DND-41 (cell line): ENCODE results near the gene SGPL1.

Experiments used
- ATAC-seq: fragments of 200-7000 bp; cut with Tn5 transposase; 3 replicates; pipeline ENCODE4 v1.9.1; 2021; ENCODE audit warnings: low read depth; ENCODE audit not compliant: insufficient read depth
- DNase-seq: peaks from one replicate; pipeline ENCODE4 v3.0.0-alpha.2; 2020
- H2AFZ ChIP-seq: 2 replicates; pipeline ENCODE4 v1.6.0; 2012; ENCODE audit warnings: low read depth, low read length
- H3K27ac ChIP-seq: 2 replicates; pipeline ENCODE4 v1.5.1; 2012; ENCODE audit warnings: low read length, inconsistent platforms
- H3K27me3 ChIP-seq: fragments of 200-600 bp; sonication (generic); 2 replicates; pipeline ENCODE4 v1.6.0; 2012; ENCODE audit warnings: low read length, mild to moderate bottlenecking, inconsistent platforms; ENCODE audit not compliant: insufficient read depth, poor library complexity
- H3K36me3 ChIP-seq: 2 replicates; pipeline ENCODE4 v1.5.1; 2012; ENCODE audit warnings: low read length, inconsistent platforms; ENCODE audit not compliant: insufficient read depth
- H3K4me1 ChIP-seq: 2 replicates; pipeline ENCODE4 v1.5.1; 2012; ENCODE audit warnings: mild to moderate bottlenecking, low read length; ENCODE audit not compliant: insufficient read depth
- H3K4me2 ChIP-seq: 2 replicates; pipeline ENCODE4 v1.6.0; 2012; ENCODE audit warnings: mild to moderate bottlenecking, moderate library complexity, low read length, inconsistent platforms; ENCODE audit not compliant: insufficient read depth
- H3K4me3 ChIP-seq, 2 experiments: fragments of 200-600 bp in 1 of 2; shearing (Covaris generic) in 1 of 2; 2 replicates each; pipeline ENCODE4 v1.5.1; 2012 to 2016; ENCODE audit warnings: inconsistent platforms in 2 of 2, low read length in 2 of 2, mild to moderate bottlenecking in 2 of 2, low read depth in 1 of 2, moderate library complexity in 1 of 2
- H3K79me2 ChIP-seq: 2 replicates; pipeline ENCODE4 v1.6.0; 2012; ENCODE audit warnings: low read length, inconsistent platforms; ENCODE audit not compliant: insufficient read depth
- H3K9ac ChIP-seq: 2 replicates; pipeline ENCODE4 v1.6.0; 2012; ENCODE audit warnings: low read depth, mild to moderate bottlenecking, inconsistent platforms, low read length, moderate library complexity
- H3K9me3 ChIP-seq: 2 replicates; pipeline ENCODE4 v1.5.1; 2012; ENCODE audit warnings: low read length, moderate library complexity, mild to moderate bottlenecking, inconsistent platforms; ENCODE audit not compliant: insufficient read depth, severe bottlenecking
- H4K20me1 ChIP-seq: 2 replicates; pipeline ENCODE4 v1.6.0; 2012; ENCODE audit warnings: low read length; ENCODE audit not compliant: insufficient read depth
- EZH2 ChIP-seq: IDR thresholded peaks from 3 replicates; pipeline ENCODE4 v1.6.1; 2012; ENCODE audit warnings: borderline replicate concordance, low read depth, mild to moderate bottlenecking, moderate library complexity, low read length, inconsistent platforms; ENCODE audit not compliant: severe bottlenecking
- TF ChIP-seq, protein P1 (sequence below): IDR thresholded peaks from 2 replicates; pipeline ENCODE4 v1.5.1; 2012; ENCODE audit warnings: borderline replicate concordance, low read length, moderate library complexity, mild to moderate bottlenecking; ENCODE audit not compliant: poor library complexity, severe bottlenecking; ENCODE audit errors: extremely low read depth

SGPL1 gene

DNA sequence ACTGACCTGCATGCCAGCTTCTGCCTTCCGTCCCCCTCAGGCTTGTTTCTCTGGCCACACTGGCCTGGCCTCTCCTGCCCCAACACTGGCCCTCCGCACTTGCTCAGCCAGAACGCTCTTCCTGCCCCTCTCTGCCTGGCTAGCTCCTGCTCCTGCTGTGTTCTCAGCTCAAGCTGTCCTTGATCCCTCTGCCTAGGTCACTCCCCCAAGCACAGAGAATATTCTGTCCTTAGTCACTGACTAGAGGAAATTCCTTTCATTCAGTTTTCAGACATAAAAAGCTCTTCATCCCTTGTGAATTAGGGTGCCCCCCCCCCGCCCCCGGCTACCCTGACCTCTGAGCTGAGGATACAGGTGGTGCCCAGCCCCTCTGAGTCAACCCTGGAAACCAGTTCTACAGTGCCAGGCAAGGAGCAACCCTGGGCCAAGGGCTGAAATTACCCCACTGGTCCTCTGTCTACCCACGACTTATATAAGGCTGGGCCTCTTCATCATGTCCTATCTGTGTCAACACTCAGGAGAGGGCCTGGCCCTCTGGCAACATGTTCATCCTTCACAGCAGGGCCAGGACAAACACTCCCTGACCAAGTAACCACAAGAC lies 6.6 kb upstream of the SGPL1 start:
- no peak overlapping the region for H3K4me3 ChIP-seq
- no peak overlapping the region for H3K4me2 ChIP-seq
- H3K4me1 ChIP-seq: no peaks in the 10 kb centered on the region
- TF ChIP-seq, protein P1, sequence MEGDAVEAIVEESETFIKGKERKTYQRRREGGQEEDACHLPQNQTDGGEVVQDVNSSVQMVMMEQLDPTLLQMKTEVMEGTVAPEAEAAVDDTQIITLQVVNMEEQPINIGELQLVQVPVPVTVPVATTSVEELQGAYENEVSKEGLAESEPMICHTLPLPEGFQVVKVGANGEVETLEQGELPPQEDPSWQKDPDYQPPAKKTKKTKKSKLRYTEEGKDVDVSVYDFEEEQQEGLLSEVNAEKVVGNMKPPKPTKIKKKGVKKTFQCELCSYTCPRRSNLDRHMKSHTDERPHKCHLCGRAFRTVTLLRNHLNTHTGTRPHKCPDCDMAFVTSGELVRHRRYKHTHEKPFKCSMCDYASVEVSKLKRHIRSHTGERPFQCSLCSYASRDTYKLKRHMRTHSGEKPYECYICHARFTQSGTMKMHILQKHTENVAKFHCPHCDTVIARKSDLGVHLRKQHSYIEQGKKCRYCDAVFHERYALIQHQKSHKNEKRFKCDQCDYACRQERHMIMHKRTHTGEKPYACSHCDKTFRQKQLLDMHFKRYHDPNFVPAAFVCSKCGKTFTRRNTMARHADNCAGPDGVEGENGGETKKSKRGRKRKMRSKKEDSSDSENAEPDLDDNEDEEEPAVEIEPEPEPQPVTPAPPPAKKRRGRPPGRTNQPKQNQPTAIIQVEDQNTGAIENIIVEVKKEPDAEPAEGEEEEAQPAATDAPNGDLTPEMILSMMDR: no peak
- TF ChIP-seq EZH2: no peak
- H3K36me3 ChIP-seq: no peaks in the 10 kb centered on the region
- DNase-seq: no peak
- no peak overlapping the region for H3K27ac ChIP-seq
- no peak overlapping the region for H2AFZ ChIP-seq
- H3K9me3 ChIP-seq: no peaks in the 10 kb centered on the region
- no peak for ATAC-seq
- H3K9ac ChIP-seq: no peak overlapping the region
- H3K27me3 ChIP-seq: no peaks in the 10 kb centered on the region
- H4K20me1 ChIP-seq: no peaks in the 10 kb centered on the region
- no peaks in the 10 kb centered on the region for H3K79me2 ChIP-seq

DNA sequence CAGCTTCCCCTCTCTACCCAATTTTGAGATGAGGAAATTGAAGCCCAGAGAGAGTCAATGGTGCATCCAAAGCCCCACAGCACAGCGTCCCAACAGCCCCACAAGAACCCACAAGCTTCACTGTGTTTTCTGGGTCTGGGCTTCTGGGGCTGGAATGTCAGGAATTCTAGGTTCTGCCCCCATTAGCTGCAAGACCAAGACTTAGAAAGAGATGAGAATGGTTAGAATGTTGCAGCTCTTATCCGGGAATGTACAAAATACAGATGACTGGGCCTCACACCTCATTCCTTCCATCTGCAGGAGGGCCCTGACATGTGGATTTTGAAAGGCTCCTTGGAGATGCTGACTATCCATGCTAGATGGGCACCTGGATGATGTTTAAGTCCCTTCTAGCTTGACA lies 6.0 kb upstream of the SGPL1 start:
- Histone ChIP-seq H4K20me1 (no peaks in the 10 kb centered on the region), H3K4me3 (no peak overlapping the region), H3K9ac (no peak overlapping the region), H3K27ac (no peak overlapping the region), H3K36me3 (no peaks in the 10 kb centered on the region), H3K27me3 (no peaks in the 10 kb centered on the region), H3K79me2 (no peaks in the 10 kb centered on the region), H3K9me3 (no peaks in the 10 kb centered on the region), H3K4me1 (peaks cover under 1% of the 10 kb centered on the region), H2AFZ (no peak overlapping the region), H3K4me2 (no peak overlapping the region)
- ATAC-seq (no peak), DNase-seq (no peak)
- TF ChIP-seq EZH2: no peak
- TF ChIP-seq, protein P1: no peak

DNA sequence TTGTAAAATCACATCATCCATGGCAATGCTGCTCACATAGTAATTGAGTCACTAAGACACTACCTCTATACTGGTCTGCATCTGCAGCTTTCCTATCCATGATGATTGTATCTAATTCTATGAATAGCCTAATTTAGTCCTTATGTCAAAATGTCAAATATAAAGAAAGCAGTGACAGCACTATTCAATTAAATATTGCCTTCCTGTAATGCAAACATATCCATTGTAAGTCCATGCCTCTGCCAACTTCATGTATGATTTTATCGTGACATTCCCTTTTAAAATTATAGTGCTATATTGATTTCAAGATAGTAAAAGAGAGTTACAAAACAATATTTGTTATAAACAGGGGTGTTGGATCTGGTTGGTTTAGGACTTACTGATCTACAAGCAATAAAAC lies 4.8 kb upstream of the SGPL1 start:
- DNase-seq: no peak
- no peaks in the 10 kb centered on the region for H3K79me2 ChIP-seq
- no peaks in the 10 kb centered on the region for H3K36me3 ChIP-seq
- no peak for ATAC-seq
- H3K4me2 ChIP-seq: no peak overlapping the region
- TF ChIP-seq, protein P1: no peak
- no peak for TF ChIP-seq EZH2
- peaks cover 9% of the 10 kb centered on the region for H3K4me1 ChIP-seq
- H3K4me3 ChIP-seq: no peak overlapping the region
- no peak overlapping the region for H2AFZ ChIP-seq
- no peak overlapping the region for H3K9ac ChIP-seq
- no peaks in the 10 kb centered on the region for H3K9me3 ChIP-seq
- H3K27ac ChIP-seq: no peak overlapping the region
- H3K27me3 ChIP-seq: no peaks in the 10 kb centered on the region
- H4K20me1 ChIP-seq: no peaks in the 10 kb centered on the region
